ENCODE data around the gene MPIG6B. TPM values are rescaled to one million over a fixed set of nuclear protein-coding genes. Genes with fewer than 3 reads are reported as not detected.

The MPIG6B gene
- total and polyA plus RNA-seq, 11 donors: 0.17 to 1.00 (median 0.34) TPM; not detected in 2

- H3K4me1 ChIP-seq: peaks cover 0 to 26% (median 14%) of the 10 kb centered on the region in 12 donors
- no peak overlapping the region for H3K27ac ChIP-seq
- H3K4me3 ChIP-seq: peak overlapping the region in 1 of 12 donors; percentile 45
- no peaks in the 10 kb centered on the region for H3K27me3 ChIP-seq
- no peak for TF ChIP-seq CTCF (IDR thresholded peaks at IDR 0.05)
- no peak for TF ChIP-seq POLR2A (IDR thresholded peaks at IDR 0.05)
- WGBS, 4 donors: 80 to 85% (median 80%) methylated on average over 13 of the region's 13 CpGs
- H3K9me3 ChIP-seq: no peaks in the 10 kb centered on the region
- intact Hi-C loops (cut with DNase I): loop anchor here (5.0 to 10.0 kb wide), 9 partner anchors 44 to 271 kb away; partner anchors contain the start of genes DDAH2 (in 3 of the 10), NELFE (in 3 of the 10), SKIC2 (in 3 of the 10) and SAPCD1 (in 2 of the 10)
- no peak for ATAC-seq
- H3K36me3 ChIP-seq: peaks cover 0 to 45% (median 35%) of the 10 kb centered on the region in 9 donors
- no peak for DNase-seq
Observed at GRCh38 chr6:31683591-31683990, 39.6 kb upstream of the MPIG6B start.

GRCh38 chr6:31686483-31686882 is 36.7 kb upstream of the MPIG6B start:
- Histone ChIP-seq H3K4me1 (peaks cover 0 to 11% (median 3%) of the 10 kb centered on the region in 12 donors), H3K27me3 (no peaks in the 10 kb centered on the region), H3K4me3 (no peak overlapping the region), H3K9me3 (no peaks in the 10 kb centered on the region), H3K36me3 (peaks cover 0 to 74% (median 64%) of the 10 kb centered on the region in 9 donors), H3K27ac (no peak overlapping the region)
- 77 to 84% (median 78%) methylated on average over 5 of the region's 5 CpGs for WGBS, 4 donors
- ATAC-seq (no peak), DNase-seq (peak in 1 of 5 donors; percentile 15)
- TF ChIP-seq CTCF (IDR thresholded peaks at IDR 0.05) (no peak), POLR2A (IDR thresholded peaks at IDR 0.05) (no peak)
- intact Hi-C loops (cut with DNase I): loop anchor here in 4 of 10 donors (10.0 kb wide), 3 partner anchors 78 to 268 kb away; partner anchors contain the start of genes NELFE (in 3 of the 4), SKIC2 (in 3 of the 4), NEU1 (in 1 of the 4) and SAPCD1 (in 1 of the 4)

- no peaks in the 10 kb centered on the region for H3K9me3 ChIP-seq
Observed at GRCh38 chr6:31687321-31687720, 35.9 kb upstream of the MPIG6B start.

More at GRCh38 chr6:31687321-31687720, 35.9 kb upstream of the MPIG6B start:
- H3K36me3 ChIP-seq: peaks cover 0 to 82% (median 73%) of the 10 kb centered on the region in 9 donors
- ATAC-seq: no peak
- H3K27ac ChIP-seq: no peak overlapping the region
- 86 to 87% (median 87%) methylated on average over 8 of the region's 8 CpGs for WGBS, 4 donors
- no peak for TF ChIP-seq POLR2A (IDR thresholded peaks at IDR 0.05)
- TF ChIP-seq CTCF (IDR thresholded peaks at IDR 0.05): no peak
- no peaks in the 10 kb centered on the region for H3K27me3 ChIP-seq
- peak in 1 of 5 donors; percentile 35 for DNase-seq
- intact Hi-C loops (cut with DNase I): loop anchor here in 4 of 10 donors (10.0 kb wide), 3 partner anchors 77 to 267 kb away; partner anchors contain the start of genes NELFE (in 3 of the 4), SKIC2 (in 3 of the 4), NEU1 (in 1 of the 4) and SAPCD1 (in 1 of the 4)
- H3K4me1 ChIP-seq: peaks cover 0 to 7% (median 0%) of the 10 kb centered on the region in 12 donors
- no peak overlapping the region for H3K4me3 ChIP-seq

Measured in heart left ventricle (tissue), 16 donors.